ENCODE data around the gene RBKS. TPM values are rescaled to one million over a fixed set of nuclear protein-coding genes. Genes with fewer than 3 reads are reported as not detected.
A peak's percentile ranks its signal among the peaks of the same experiment; 100 is the strongest.

Gene RBKS
- total RNA-seq, 4 donors from 2014 or later = 1.5 to 15.2 (median 15.1) TPM; not detected in 1

GRCh38 chr2:27921880-27922547, 31.8 kb upstream of the RBKS start:
- Histone ChIP-seq H3K27ac (peak overlapping the region in 2 of 4 donors; percentile 10 to 35), H3K9me3 (no peaks in the 10 kb centered on the region), H3K4me3 (no peak overlapping the region), H3K27me3 (no peaks in the 10 kb centered on the region), H3K36me3 (no peaks in the 10 kb centered on the region), H3K4me1 (peaks cover 0 to 32% (median 17%) of the 10 kb centered on the region in 4 donors)
- WGBS, 2 donors (ENCODE audit: low coverage in 1 of 2) = 50 to 70% methylated on average over 6 of the region's 6 CpGs
- no peak for DNase-seq
- intact Hi-C loops (cut with DNase I; ENCODE audit: low total_unique reads) (no loop called here), in situ Hi-C loops (cut with MboI; ENCODE audit: low pct_ligation_motif_present in 1 of 4, low pct_unique_long_range_greater_than_20kb in 1 of 4, low sequenced_read_pairs in 3 of 4) (no loop called here)
- TF ChIP-seq POLR2AphosphoS5 (IDR thresholded peaks at IDR 0.05) (no peak), POLR2A (IDR thresholded peaks at IDR 0.05) (no peak), CTCF (IDR thresholded peaks at IDR 0.05) (no peak), EP300 (IDR thresholded peaks at IDR 0.05; ENCODE audit: low read depth) (no peak)

GRCh38 chr2:27921424-27921823, 31.2 kb upstream of the RBKS start:
- intact Hi-C loops (cut with DNase I; ENCODE audit: low total_unique reads) (no loop called here), in situ Hi-C loops (cut with MboI; ENCODE audit: low pct_ligation_motif_present in 1 of 4, low pct_unique_long_range_greater_than_20kb in 1 of 4, low sequenced_read_pairs in 3 of 4) (no loop called here)
- WGBS, 2 donors (ENCODE audit: low coverage in 1 of 2) = 97 to 100% methylated on average over 1 to 2 of the region's 2 CpGs
- no peak for DNase-seq
- H3K27ac ChIP-seq = no peak overlapping the region
- H3K4me3 ChIP-seq = no peak overlapping the region
- no peaks in the 10 kb centered on the region for H3K27me3 ChIP-seq
- no peaks in the 10 kb centered on the region for H3K36me3 ChIP-seq
- H3K4me1 ChIP-seq = peaks cover 0 to 35% (median 18%) of the 10 kb centered on the region in 4 donors
- H3K9me3 ChIP-seq = no peaks in the 10 kb centered on the region
- no peak for TF ChIP-seq POLR2AphosphoS5 (IDR thresholded peaks at IDR 0.05)

GRCh38 chr2:27920148-27920885, 30.1 kb upstream of the RBKS start:
- WGBS, 2 donors (ENCODE audit: low coverage in 1 of 2) = 28 to 44% methylated on average over 4 of the region's 4 CpGs
- peak overlapping the region in 2 of 4 donors; percentile 41 to 53 for H3K27ac ChIP-seq
- no peak overlapping the region for H3K4me3 ChIP-seq
- no peaks in the 10 kb centered on the region for H3K27me3 ChIP-seq
- in situ Hi-C loops (cut with MboI; ENCODE audit: low pct_ligation_motif_present in 1 of 4, low pct_unique_long_range_greater_than_20kb in 1 of 4, low sequenced_read_pairs in 3 of 4) (no loop called here), intact Hi-C loops (cut with DNase I; ENCODE audit: low total_unique reads) (no loop called here)
- H3K36me3 ChIP-seq = no peaks in the 10 kb centered on the region
- no peak for DNase-seq
- TF ChIP-seq POLR2AphosphoS5 (IDR thresholded peaks at IDR 0.05) (peak in 1 of 3 donors; percentile 13), EP300 (IDR thresholded peaks at IDR 0.05; ENCODE audit: low read depth) (no peak)
- peaks cover 0 to 46% (median 26%) of the 10 kb centered on the region in 4 donors for H3K4me1 ChIP-seq
- H3K9me3 ChIP-seq = no peaks in the 10 kb centered on the region

- intact Hi-C loops (cut with DNase I; ENCODE audit: low total_unique reads) (no loop called here), in situ Hi-C loops (cut with MboI; ENCODE audit: low pct_ligation_motif_present in 1 of 4, low pct_unique_long_range_greater_than_20kb in 1 of 4, low sequenced_read_pairs in 3 of 4) (no loop called here)
- peaks cover 0 to 41% (median 15%) of the 10 kb centered on the region in 4 donors for H3K4me1 ChIP-seq
- no peaks in the 10 kb centered on the region for H3K27me3 ChIP-seq
- H3K4me3 ChIP-seq = no peak overlapping the region
- H3K27ac ChIP-seq = peak overlapping the region; percentile 55 to 75 (median 66)
- TF ChIP-seq CTCF (IDR thresholded peaks at IDR 0.05) (no peak), POLR2AphosphoS5 (IDR thresholded peaks at IDR 0.05) (no peak), EP300 (IDR thresholded peaks at IDR 0.05; ENCODE audit: low read depth) (no peak), POLR2A (IDR thresholded peaks at IDR 0.05) (no peak)
- H3K36me3 ChIP-seq = no peaks in the 10 kb centered on the region
- WGBS, 2 donors (ENCODE audit: low coverage in 1 of 2) = 92% methylated on average over 1 of the region's 1 CpG
- no peaks in the 10 kb centered on the region for H3K9me3 ChIP-seq
- DNase-seq = no peak
Observed at GRCh38 chr2:27916293-27916995, 26.3 kb upstream of the RBKS start.

- no peaks in the 10 kb centered on the region for H3K36me3 ChIP-seq
- H3K27ac ChIP-seq = peak overlapping the region; percentile 55 to 75 (median 66)
- H3K9me3 ChIP-seq = no peaks in the 10 kb centered on the region
- peaks cover 0 to 36% (median 14%) of the 10 kb centered on the region in 4 donors for H3K4me1 ChIP-seq
- TF ChIP-seq POLR2AphosphoS5 (IDR thresholded peaks at IDR 0.05) (no peak), EP300 (IDR thresholded peaks at IDR 0.05; ENCODE audit: low read depth) (no peak), POLR2A (IDR thresholded peaks at IDR 0.05) (no peak), CTCF (IDR thresholded peaks at IDR 0.05) (no peak)
- in situ Hi-C loops (cut with MboI; ENCODE audit: low pct_ligation_motif_present in 1 of 4, low pct_unique_long_range_greater_than_20kb in 1 of 4, low sequenced_read_pairs in 3 of 4) (no loop called here), intact Hi-C loops (cut with DNase I; ENCODE audit: low total_unique reads) (no loop called here)
- no peak for DNase-seq
- no peak overlapping the region for H3K4me3 ChIP-seq
- no peaks in the 10 kb centered on the region for H3K27me3 ChIP-seq
Observed at GRCh38 chr2:27915874-27916273, 25.7 kb upstream of the RBKS start.
